Measurements from ENCODE around the gene P2RX2.

DNA sequence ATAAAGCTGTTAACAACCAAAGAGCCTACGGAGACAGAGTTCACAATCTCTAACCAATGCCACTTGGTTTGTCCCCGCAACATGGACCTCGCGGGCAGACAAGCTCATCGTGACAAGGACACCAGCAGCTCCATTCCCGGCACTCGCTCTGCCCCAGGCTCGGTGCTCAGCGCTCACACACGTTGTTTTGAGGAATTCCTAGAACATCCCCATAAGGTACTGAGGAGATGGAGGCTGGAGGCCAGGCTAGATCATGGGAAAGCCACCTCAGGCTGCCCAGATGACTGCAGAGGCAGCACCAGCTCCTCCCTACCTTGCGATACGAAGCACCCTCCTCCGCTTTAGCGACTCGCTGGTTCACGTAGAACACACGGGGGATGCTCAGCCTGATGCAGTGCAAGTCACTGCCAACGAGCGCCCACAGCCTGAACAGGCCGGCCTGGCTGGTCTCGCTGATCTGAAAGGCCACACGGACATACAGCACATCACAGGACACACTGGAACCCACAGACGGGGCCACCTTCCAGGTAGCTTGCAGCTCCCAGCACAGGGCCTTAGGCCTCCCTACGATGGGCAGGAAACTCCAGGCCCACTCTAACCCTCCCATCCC is 30.1 kb downstream of the P2RX2 start:
- TF ChIP-seq GATA2 (IDR thresholded peaks at IDR 0.05; ENCODE audit: low read depth, low read length): no peak
- no peak for TF ChIP-seq GATA3 (IDR thresholded peaks at IDR 0.05; ENCODE audit: low read depth, low read length)
